Activated B cell treated with CpG ODN at 0.5 μM for 24 hours (primary cell): ENCODE data around the gene LCN12. TPM values are rescaled to one million over a fixed set of nuclear protein-coding genes. Genes with fewer than 3 reads are reported as not detected.
A peak's percentile ranks its signal among the peaks of the same experiment; 100 is the strongest.

ENCODE experiments used
- ATAC-seq: fragments of 200-7000 bp; cut with Tn5 transposase; one replicate; pipeline ENCODE4 v1.10.0; 2021; ENCODE audit warnings: low read depth, mild to moderate bottlenecking, moderate library complexity
- CTCF ChIA-PET: fragments of 350-600 bp; sonication (Branson Sonifier 250); formaldehyde crosslinking; loops from one replicate; lab custom pipeline; 2021; ENCODE audit warnings: antibody characterized with exemption; lab: Charles Lee
- POLR2A ChIA-PET: fragments of 350-600 bp; sonication (Branson Sonifier 250); formaldehyde crosslinking; loops from one replicate; lab custom pipeline; 2021; ENCODE audit warnings: antibody characterized with exemption; lab: Charles Lee
- DNase-seq: peaks from one replicate; pipeline ENCODE4 v3.0.0; 2022
- H3K27ac Mint-ChIP-seq: one replicate; pipeline ENCODE4 v1.8.0; 2020; ENCODE audit warnings: mixed read lengths
- H3K27me3 Mint-ChIP-seq: one replicate; pipeline ENCODE4 v1.8.0; 2021; ENCODE audit warnings: mixed read lengths
- H3K36me3 Mint-ChIP-seq: one replicate; pipeline ENCODE4 v1.8.0; 2021; ENCODE audit warnings: low read depth, mixed read lengths
- H3K4me1 Mint-ChIP-seq: one replicate; pipeline ENCODE4 v1.8.0; 2021; ENCODE audit warnings: mixed read lengths
- H3K4me3 Mint-ChIP-seq: one replicate; pipeline ENCODE4 v1.8.0; 2020; ENCODE audit warnings: mild to moderate bottlenecking, mixed read lengths
- H3K9me3 Mint-ChIP-seq: one replicate; pipeline ENCODE4 v1.8.0; 2020; ENCODE audit warnings: mixed read lengths
- intact Hi-C: fragments of 100-400 bp; cut with micrococcal nuclease; formaldehyde crosslinking; loops from one replicate; pipeline ENCODE4 v1.15.1; 2024
- total RNA-seq: library from RNA; stranded (reverse); gene quantifications from 2 replicates; pipeline ENCODE4 v1.2.3, GENCODE V29; 2022
- TF ChIP-seq, protein P1 (sequence below): fragments of 200-600 bp; IDR thresholded peaks from one replicate; pipeline ENCODE4 v1.8.0; 2022; ENCODE audit warnings: antibody characterized with exemption, mild to moderate bottlenecking

The LCN12 gene
- total RNA-seq, 1 donor from 2014 or later: 2.4 TPM

DNA sequence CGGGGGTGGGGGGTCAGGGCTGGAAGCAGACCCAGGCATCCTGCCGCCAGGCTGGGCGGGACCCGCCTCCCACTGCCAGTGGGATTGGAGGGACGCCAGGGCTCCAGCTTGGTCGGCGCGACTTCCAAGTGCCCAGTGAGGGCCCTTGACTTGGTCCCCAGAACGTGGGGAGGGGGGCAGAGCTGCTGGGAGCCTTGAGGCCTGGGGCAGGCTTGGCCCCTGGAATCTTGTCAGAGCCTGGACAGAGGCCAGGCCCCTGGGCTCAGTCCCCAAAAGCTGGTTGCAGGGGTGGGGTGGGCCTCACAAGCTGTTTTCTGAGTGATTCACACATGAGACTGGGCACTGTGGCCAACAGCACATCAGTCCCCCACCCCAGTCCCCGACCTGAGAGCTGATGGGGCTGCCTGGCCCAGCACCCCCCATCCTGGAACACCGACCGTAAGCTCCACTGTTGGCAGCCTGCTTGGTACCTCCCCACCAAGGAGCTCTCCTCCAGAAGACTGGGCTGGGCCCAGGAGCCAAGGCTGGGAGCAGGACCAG is 43.8 kb downstream of the LCN12 start:
- TF ChIP-seq, protein P1, sequence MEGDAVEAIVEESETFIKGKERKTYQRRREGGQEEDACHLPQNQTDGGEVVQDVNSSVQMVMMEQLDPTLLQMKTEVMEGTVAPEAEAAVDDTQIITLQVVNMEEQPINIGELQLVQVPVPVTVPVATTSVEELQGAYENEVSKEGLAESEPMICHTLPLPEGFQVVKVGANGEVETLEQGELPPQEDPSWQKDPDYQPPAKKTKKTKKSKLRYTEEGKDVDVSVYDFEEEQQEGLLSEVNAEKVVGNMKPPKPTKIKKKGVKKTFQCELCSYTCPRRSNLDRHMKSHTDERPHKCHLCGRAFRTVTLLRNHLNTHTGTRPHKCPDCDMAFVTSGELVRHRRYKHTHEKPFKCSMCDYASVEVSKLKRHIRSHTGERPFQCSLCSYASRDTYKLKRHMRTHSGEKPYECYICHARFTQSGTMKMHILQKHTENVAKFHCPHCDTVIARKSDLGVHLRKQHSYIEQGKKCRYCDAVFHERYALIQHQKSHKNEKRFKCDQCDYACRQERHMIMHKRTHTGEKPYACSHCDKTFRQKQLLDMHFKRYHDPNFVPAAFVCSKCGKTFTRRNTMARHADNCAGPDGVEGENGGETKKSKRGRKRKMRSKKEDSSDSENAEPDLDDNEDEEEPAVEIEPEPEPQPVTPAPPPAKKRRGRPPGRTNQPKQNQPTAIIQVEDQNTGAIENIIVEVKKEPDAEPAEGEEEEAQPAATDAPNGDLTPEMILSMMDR: no peak
- DNase-seq: no peak
- POLR2A ChIA-PET: interaction anchor here (0.5 to 2.0 kb wide), 8 partner anchors 10 to 268 kb away, joined by 3 to 7 read pairs (median 3); partner anchors contain the start of genes ABCA2 and EDF1
- peaks cover 7% of the 10 kb centered on the region for H3K36me3 Mint-ChIP-seq
- ATAC-seq: no peak
- H3K9me3 Mint-ChIP-seq: no peaks in the 10 kb centered on the region
- H3K4me3 Mint-ChIP-seq: peak overlapping the region; percentile 15
- no peaks in the 10 kb centered on the region for H3K27me3 Mint-ChIP-seq
- H3K27ac Mint-ChIP-seq: peak overlapping the region; percentile 18
- intact Hi-C loops: no loop called here
- H3K4me1 Mint-ChIP-seq: peaks cover 68% of the 10 kb centered on the region
- CTCF ChIA-PET: interaction anchor here (1.0 to 2.9 kb wide), 3 partner anchors 33 to 48 kb away, joined by 3 to 11 read pairs (median 8); no protein-coding TSS in a partner anchor

DNA sequence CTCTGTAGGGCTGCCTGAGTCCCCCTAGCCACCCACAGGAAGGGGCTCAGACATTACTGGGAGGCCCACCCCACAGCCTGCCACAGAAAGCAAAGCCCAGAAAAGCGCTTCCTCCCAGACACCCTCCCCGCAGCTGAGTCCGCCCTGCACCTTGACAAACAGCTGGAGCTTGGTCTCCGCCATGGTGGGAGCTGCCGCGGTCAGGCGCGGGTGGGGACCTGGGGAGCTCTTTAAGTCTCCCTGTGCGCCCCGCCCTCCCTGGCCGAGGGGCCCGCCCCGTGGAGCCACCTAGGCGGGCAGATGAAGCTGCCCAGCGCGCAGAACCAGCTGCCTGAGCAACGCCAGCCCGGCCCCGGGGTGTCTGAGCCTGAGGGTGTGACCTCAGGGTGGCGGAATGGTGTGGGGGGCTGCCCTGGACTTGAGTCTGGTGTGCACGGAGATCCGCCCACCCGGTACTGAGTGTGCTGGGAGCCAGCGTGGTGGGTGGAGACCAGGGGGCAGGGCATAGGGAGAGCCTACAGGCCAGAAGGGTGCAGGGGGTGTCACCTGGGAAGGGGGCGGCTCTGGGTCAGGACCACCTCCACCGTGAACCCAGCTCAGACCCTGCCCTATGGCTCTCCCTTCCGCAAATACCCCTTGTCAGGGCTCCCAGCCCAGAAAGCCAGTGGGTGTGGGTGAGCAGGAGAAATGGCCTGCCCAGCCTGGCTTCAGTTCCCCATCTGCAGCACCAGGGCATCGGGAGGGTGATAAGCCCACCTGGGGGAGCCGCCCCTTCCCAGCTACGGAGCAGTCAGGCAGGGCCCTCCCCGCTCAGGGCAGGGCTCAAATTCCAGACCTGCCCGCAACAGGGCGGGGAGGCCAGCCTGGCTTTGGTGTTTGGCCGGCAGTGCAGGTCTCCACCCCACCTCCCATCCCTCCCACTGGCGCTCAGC is 44.6 kb downstream of the LCN12 start, which contains the start of gene CLIC3:
TSS of gene CLIC3 (minus strand) at position 208 of the 932 bp plus-strand sequence. CDS start at position 183, 25 bp downstream.
- CTCF ChIA-PET: interaction anchor here (1.0 to 2.9 kb wide), 3 partner anchors 33 to 49 kb away, joined by 3 to 11 read pairs (median 8); no protein-coding TSS in a partner anchor
- POLR2A ChIA-PET: interaction anchor here (0.5 to 2.0 kb wide), 8 partner anchors 10 to 269 kb away, joined by 3 to 7 read pairs (median 3); partner anchors contain the start of genes ABCA2 and EDF1
- no peaks in the 10 kb centered on the region for H3K27me3 Mint-ChIP-seq
- TF ChIP-seq, protein P1: no peak
- intact Hi-C loops: no loop called here
- H3K36me3 Mint-ChIP-seq: peaks cover 7% of the 10 kb centered on the region
- H3K4me3 Mint-ChIP-seq: peak within 1 kb of the TSS; percentile 15
- no peaks in the 10 kb centered on the region for H3K9me3 Mint-ChIP-seq
- peak within 1 kb of the TSS; percentile 18 for H3K27ac Mint-ChIP-seq
- ATAC-seq (no peak), DNase-seq (peak; percentile 40)
- peaks cover 72% of the 10 kb centered on the region for H3K4me1 Mint-ChIP-seq

DNA sequence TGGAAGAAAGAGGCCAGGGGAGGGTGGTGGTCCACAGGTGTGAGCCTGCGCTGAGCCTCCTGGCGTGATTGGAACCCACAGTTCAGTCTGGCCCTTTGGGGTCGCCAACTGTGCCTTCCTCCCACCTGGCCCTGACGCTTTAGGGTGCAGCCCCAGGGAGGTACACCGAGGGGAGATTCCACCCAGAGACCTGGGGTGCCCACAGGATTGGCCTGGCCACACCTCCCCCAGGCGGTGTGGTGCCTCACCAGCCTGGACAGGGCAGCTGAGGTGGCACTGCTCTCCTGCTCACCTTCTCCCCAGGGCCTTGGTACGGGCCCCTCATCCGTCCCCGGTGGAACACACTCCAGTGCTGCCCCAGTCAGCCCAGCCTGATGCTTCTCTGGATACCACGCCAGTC is 45.3 kb downstream of the LCN12 start:
- no peak for DNase-seq
- H3K36me3 Mint-ChIP-seq: peaks cover 7% of the 10 kb centered on the region
- H3K4me1 Mint-ChIP-seq: peaks cover 72% of the 10 kb centered on the region
- peak overlapping the region; percentile 53 for H3K4me3 Mint-ChIP-seq
- H3K27me3 Mint-ChIP-seq: no peaks in the 10 kb centered on the region
- TF ChIP-seq, protein P1: no peak
- no peaks in the 10 kb centered on the region for H3K9me3 Mint-ChIP-seq
- CTCF ChIA-PET: interaction anchor here (2.7 to 2.9 kb wide), 2 partner anchors 32 to 38 kb away, joined by 8 to 11 read pairs; no protein-coding TSS in a partner anchor
- POLR2A ChIA-PET: interaction anchor here (1.6 kb wide), 1 partner anchor 50 kb away, joined by 3 read pairs; no protein-coding TSS in a partner anchor
- ATAC-seq: no peak
- intact Hi-C loops: no loop called here
- H3K27ac Mint-ChIP-seq: peak overlapping the region; percentile 68

DNA sequence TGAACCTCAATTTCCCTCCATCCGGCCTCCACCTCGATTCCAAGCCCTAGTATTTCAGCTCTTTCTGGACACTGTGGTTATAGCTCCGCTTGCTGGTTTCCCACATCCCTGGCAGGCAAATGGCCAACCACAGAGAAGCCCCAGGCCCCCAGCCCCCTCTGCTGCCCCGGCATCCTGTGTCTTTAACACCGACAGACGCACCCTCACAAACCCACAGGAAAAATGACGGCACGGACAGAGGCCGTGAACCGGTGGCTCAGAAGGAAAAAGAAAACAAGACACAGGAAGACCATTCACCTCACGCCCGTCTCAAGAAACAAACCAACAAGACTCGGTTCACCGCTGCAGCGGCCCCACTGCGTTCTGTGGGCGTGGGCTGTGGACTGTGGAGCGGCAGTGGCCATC is 45.8 kb downstream of the LCN12 start:
- H3K4me3 Mint-ChIP-seq: peak overlapping the region; percentile 53
- H3K36me3 Mint-ChIP-seq: peaks cover 7% of the 10 kb centered on the region
- H3K27ac Mint-ChIP-seq: peak overlapping the region; percentile 68
- CTCF ChIA-PET: interaction anchor here (2.9 kb wide), 1 partner anchor 37 kb away, joined by 8 read pairs; no protein-coding TSS in a partner anchor
- no peaks in the 10 kb centered on the region for H3K9me3 Mint-ChIP-seq
- intact Hi-C loops: no loop called here
- TF ChIP-seq, protein P1: no peak
- H3K4me1 Mint-ChIP-seq: peaks cover 68% of the 10 kb centered on the region
- POLR2A ChIA-PET: interaction anchor here (0.6 kb wide), 1 partner anchor 261 kb away, joined by 4 read pairs; no protein-coding TSS in a partner anchor
- ATAC-seq (no peak), DNase-seq (no peak)
- H3K27me3 Mint-ChIP-seq: no peaks in the 10 kb centered on the region
